HepG2 (cell line): Measurements from ENCODE around the gene MGA. TPM values are rescaled to one million over a fixed set of nuclear protein-coding genes. Genes with fewer than 3 reads are reported as not detected.

Experiments used
- ATAC-seq: fragments of 200-7000 bp; cut with Tn5 transposase; 3 replicates; pipeline ENCODE4 v1.9.1; 2020; ENCODE audit warnings: mild to moderate bottlenecking, moderate library complexity
- BruUV-seq: library from RNA; stranded (reverse); fragments of 400-500 nt; replicated peaks from 2 replicates; lab custom pipeline; 2021; lab: Mats Ljungman, UMichigan
- CTCF ChIA-PET: fragments of 300-600 bp; formaldehyde crosslinking; extraction: SDS; loops from one replicate; lab custom pipeline; 2021; ENCODE audit warnings: low total read pairs, inconsistent platforms, low intra/inter-chr PET ratio; lab: Yijun Ruan, JAX
- POLR2A ChIA-PET: fragments of 350-600 bp; sonication (Branson Sonifier 250); formaldehyde crosslinking; loops from one replicate; lab custom pipeline; 2020; ENCODE audit warnings: antibody characterized with exemption, inconsistent platforms; lab: Yijun Ruan, JAX
- DNase-seq: peaks from one replicate; pipeline ENCODE4 v3.0.0-alpha.2; 2015; ENCODE audit warnings: low spot score
- FAIRE-seq: peaks from 3 replicates; lab custom pipeline; 2011; peaks lifted over from hg19 to GRCh38; lab: Jason Lieb, UNC
- H2AFZ ChIP-seq: one replicate; pipeline ENCODE4 v1.6.1; 2011; ENCODE audit warnings: low read length, inconsistent platforms
- H3K27ac ChIP-seq: fragments of 300-600 bp; 3 replicates; pipeline ENCODE4 v1.8.0; 2011; ENCODE audit warnings: mixed run types, mild to moderate bottlenecking, mixed read lengths, low read length, inconsistent platforms; ENCODE audit not compliant: insufficient read depth; ENCODE audit errors: extremely low read length
- H3K27me3 ChIP-seq, 2 experiments: fragments of 200-600 bp in 1 of 2; 2 replicates in 1 of 2; 3 replicates in 1 of 2; pipeline versions ENCODE4 v1.6.0 to v1.8.0; 2011; ENCODE audit warnings: low read length in 2 of 2, mild to moderate bottlenecking in 2 of 2, moderate library complexity in 2 of 2, inconsistent platforms in 1 of 2; ENCODE audit not compliant: insufficient read depth in 2 of 2, control insufficient read depth in 1 of 2
- H3K36me3 ChIP-seq, 2 experiments: fragments of 200-600 bp in 1 of 2; replicated peaks in 1 of 2; 2 replicates in 1 of 2; 3 replicates in 1 of 2; pipeline versions ENCODE4 v1.5.1 to v1.8.0; 2011; ENCODE audit warnings: low read length in 2 of 2, inconsistent platforms in 1 of 2; ENCODE audit not compliant: insufficient read depth in 2 of 2, control insufficient read depth in 1 of 2
- H3K4me1 ChIP-seq: 2 replicates; pipeline ENCODE4 v1.5.1; 2012; ENCODE audit warnings: low read length, inconsistent platforms; ENCODE audit not compliant: insufficient read depth
- H3K4me2 ChIP-seq: 2 replicates; pipeline ENCODE4 v1.6.0; 2011; ENCODE audit warnings: low read depth, low read length, inconsistent platforms
- H3K4me3 ChIP-seq, 3 experiments: fragments of 200-600 bp in 1 of 3; sonication (generic), shearing (Covaris generic) in 1 of 3; replicated peaks in 1 of 3; 2 replicates each; pipeline ENCODE4 v1.5.1; 2011 to 2016; ENCODE audit warnings: low read length in 3 of 3, inconsistent platforms in 2 of 3, low read depth in 2 of 3, mild to moderate bottlenecking in 2 of 3, control low read depth in 1 of 3, mixed read lengths in 1 of 3; ENCODE audit not compliant: insufficient read depth in 1 of 3
- H3K79me2 ChIP-seq: one replicate; pipeline ENCODE4 v1.6.1; 2011; ENCODE audit warnings: low read length, inconsistent platforms; ENCODE audit not compliant: insufficient read depth
- H3K9ac ChIP-seq: 2 replicates; pipeline ENCODE4 v1.6.0; 2011; ENCODE audit warnings: mild to moderate bottlenecking, low read depth, low read length, inconsistent platforms; ENCODE audit not compliant: insufficient read depth
- H3K9me3 ChIP-seq: 2 replicates; pipeline ENCODE4 v1.5.1; 2012; ENCODE audit warnings: mild to moderate bottlenecking, low read length
- H4K20me1 ChIP-seq: 2 replicates; pipeline ENCODE4 v1.6.0; 2011; ENCODE audit warnings: inconsistent platforms, mild to moderate bottlenecking, low read length, moderate library complexity; ENCODE audit not compliant: insufficient read depth
- TBX2 ChIP-seq: sonication (generic); formaldehyde crosslinking; IDR thresholded peaks from 2 replicates; pipeline ENCODE4 v1.5.0; 2020; ENCODE audit warnings: missing genetic modification reagents, mild to moderate bottlenecking, borderline replicate concordance
- WGBS: methylation state at CpG from one replicate; pipeline ENCODE4 v1.1.6; 2017; ENCODE audit warnings: low lambda C conversion rate; 5-methylcytosine and 5-hydroxymethylcytosine counted together
- in situ Hi-C: cut with HindIII; loops from 2 replicates; pipeline ENCODE4 v1.10.0; 2017; ENCODE audit warnings: low pct_unique_long_range_greater_than_20kb; ENCODE audit not compliant: extremely low pct_ligation_motif_present
- intact Hi-C: fragments of 100-400 bp; cut with micrococcal nuclease; formaldehyde crosslinking; loops from one replicate; pipeline ENCODE4 v1.10.0; 2022; ENCODE audit not compliant: unreplicated experiment
- microRNA counts: library from miRNA; unstranded; fragments of <30 nt; microRNA quantifications from one replicate; lab custom pipeline; 2015
- microRNA-seq: library from miRNA; unstranded; fragments of <30 nt; microRNA quantifications from one replicate; pipeline ENCODE4, GENCODE V29; 2020
- polyA plus RNA-seq, 8 experiments: library from polyadenylated mRNA; depleted of rRNA in 3 of 8; stranded (reverse) in 7 of 8; unstranded in 1 of 8; fragments of >200 nt; fragmentation: Illumina TruSeq in 4 of 8; extraction: Trizol in 4 of 8; gene quantifications; 2 replicates each; pipeline versions ENCODE4 v1.2.1 to v1.2.3, GENCODE V29; 2011 to 2016; ENCODE audit warnings: low read depth in 4 of 8, missing spikeins in 1 of 8, mixed read lengths in 1 of 8; ENCODE audit not compliant: insufficient read depth in 1 of 8
- small RNA-seq, 3 experiments: library from RNA; depleted of rRNA; stranded (forward); fragments of <200 nt; gene quantifications; one replicate each; pipeline ENCODE3, GENCODE V24; 2012; ENCODE audit warnings: low read depth in 2 of 3, low replicate concordance in 1 of 3; ENCODE audit not compliant: insufficient read length in 3 of 3, insufficient read depth in 2 of 3
- total RNA-seq, 5 experiments: library from RNA; depleted of rRNA; stranded (reverse); fragments of >200 nt; fragmentation: Illumina TruSeq; extraction: Trizol; gene quantifications; 2 replicates each; pipeline ENCODE4 v1.2.3, GENCODE V29; 2016; ENCODE audit warnings: low read depth in 1 of 5
- TF ChIP-seq, protein P1 (sequence below): sonication (generic); formaldehyde crosslinking; IDR thresholded peaks from 2 replicates; pipeline ENCODE4 v1.4.0; 2020; ENCODE audit warnings: missing genetic modification reagents

The MGA gene
- total and polyA plus RNA-seq, 2 of the 13 experiments (the other 11 are each of a cell fraction or from before 2014, with no cell fraction given), result 5.3 to 59.0 TPM

DNA sequence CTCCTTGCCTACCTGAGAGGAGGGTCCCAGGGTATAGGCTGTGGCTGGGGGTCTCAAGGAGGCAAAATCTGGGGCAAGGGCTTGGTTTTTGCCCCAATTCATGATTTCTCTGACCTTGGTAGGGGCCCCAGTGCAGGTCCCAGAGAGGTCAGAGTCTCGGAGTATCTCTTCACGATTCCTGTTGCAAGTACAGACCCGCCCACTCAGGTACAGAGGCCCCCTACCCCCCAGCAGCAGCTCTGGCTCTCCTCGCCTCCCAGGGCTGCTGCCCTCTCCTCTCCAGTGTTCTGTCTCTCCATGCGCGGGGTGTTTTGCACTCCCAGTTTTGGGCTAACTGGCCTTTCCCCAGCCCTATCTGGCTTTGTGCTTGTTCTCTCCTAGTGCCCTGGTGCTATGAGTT is 162.3 kb downstream of the MGA start:
- POLR2A ChIA-PET, result no interaction called here
- TF ChIP-seq, protein P1, sequence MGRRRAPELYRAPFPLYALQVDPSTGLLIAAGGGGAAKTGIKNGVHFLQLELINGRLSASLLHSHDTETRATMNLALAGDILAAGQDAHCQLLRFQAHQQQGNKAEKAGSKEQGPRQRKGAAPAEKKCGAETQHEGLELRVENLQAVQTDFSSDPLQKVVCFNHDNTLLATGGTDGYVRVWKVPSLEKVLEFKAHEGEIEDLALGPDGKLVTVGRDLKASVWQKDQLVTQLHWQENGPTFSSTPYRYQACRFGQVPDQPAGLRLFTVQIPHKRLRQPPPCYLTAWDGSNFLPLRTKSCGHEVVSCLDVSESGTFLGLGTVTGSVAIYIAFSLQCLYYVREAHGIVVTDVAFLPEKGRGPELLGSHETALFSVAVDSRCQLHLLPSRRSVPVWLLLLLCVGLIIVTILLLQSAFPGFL (CRISPR knock-in tag), result no peak
- no peak for TF ChIP-seq TBX2 (CRISPR knock-in tag)
- TF ChIP-seq, all 625 proteins: peak for 0
- Histone ChIP-seq H4K20me1 (no peaks in the 10 kb centered on the region), H2AFZ (no peak overlapping the region), H3K27me3 (no peaks in the 10 kb centered on the region), H3K4me3 (no peak overlapping the region), H3K36me3 (peaks cover 3 to 21% of the 10 kb centered on the region in 2 experiments; a peak in 4 of 5 replicates), H3K79me2 (no peaks in the 10 kb centered on the region), H3K4me2 (no peak overlapping the region), H3K9ac (no peak overlapping the region), H3K27ac (no peak overlapping the region), H3K4me1 (no peaks in the 10 kb centered on the region), H3K9me3 (no peaks in the 10 kb centered on the region)
- CTCF ChIA-PET, result no interaction called here
- WGBS, result 91% methylated on average over 4 of the region's 6 CpGs
- DNase-seq, result no peak
- BruUV-seq, result no TSS peak
- no peak for FAIRE-seq
- intact Hi-C loops (no loop called here), in situ Hi-C loops (no loop called here)
- ATAC-seq, result no peak

MicroRNAs within 50 kb of the gene (microRNA counts, 767-probe panel; counts per million panel counts)
- microRNA hsa-miR-626 (lab: Ali Mortazavi, UCI), result not detected

Small RNA genes lying within 50 kb of the gene (microRNA-seq; reads per million reads assigned to microRNA genes)
- not detected for gene MIR626

Small RNA genes lying within 50 kb of the gene (small RNA-seq; reads per million reads assigned to genes)
- 0 reads per million in 3 experiments for gene MIR626

Other genes starting within 250 kb of the MGA start
- 17.9 and 22.0 TPM in 2 replicates for gene RTF1, start 243.3 kb upstream of the MGA start, total RNA-seq (2016; rRNA removed; fragmentation: Illumina TruSeq; extraction: Trizol)
- 13.6 and 13.9 TPM in 2 replicates for gene RTF1, start 243.3 kb upstream of the MGA start, polyA plus RNA-seq (2011; rRNA removed)
- gene ITPKA, start 166.5 kb upstream of the MGA start, total RNA-seq (2016; rRNA removed; fragmentation: Illumina TruSeq; extraction: Trizol), result 29.7 and 41.3 TPM in 2 replicates
- 13.2 and 16.4 TPM in 2 replicates for gene ITPKA, start 166.5 kb upstream of the MGA start, polyA plus RNA-seq (2011; rRNA removed)
- not detected in 2 replicates for gene LTK, start 146.6 kb upstream of the MGA start, total RNA-seq (2016; rRNA removed; fragmentation: Illumina TruSeq; extraction: Trizol)
- gene LTK, start 146.6 kb upstream of the MGA start, polyA plus RNA-seq (2011; rRNA removed), result 0.01 and 0.05 TPM in 2 replicates
- 20.6 and 28.1 TPM in 2 replicates for gene RPAP1, start 116.1 kb upstream of the MGA start, total RNA-seq (2016; rRNA removed; fragmentation: Illumina TruSeq; extraction: Trizol)
- 15.1 and 16.2 TPM in 2 replicates for gene RPAP1, start 116.1 kb upstream of the MGA start, polyA plus RNA-seq (2011; rRNA removed)
- gene TYRO3, start 101.2 kb upstream of the MGA start, total RNA-seq (2016; rRNA removed; fragmentation: Illumina TruSeq; extraction: Trizol), result 12.4 and 24.0 TPM in 2 replicates
- 43.6 and 48.0 TPM in 2 replicates for gene TYRO3, start 101.2 kb upstream of the MGA start, polyA plus RNA-seq (2011; rRNA removed)
- gene MAPKBP1, start 114.1 kb downstream of the MGA start, total RNA-seq (2016; rRNA removed; fragmentation: Illumina TruSeq; extraction: Trizol), result 3.9 and 7.3 TPM in 2 replicates
- gene MAPKBP1, start 114.1 kb downstream of the MGA start, polyA plus RNA-seq (2011; rRNA removed), result 3.0 and 4.7 TPM in 2 replicates
- gene JMJD7, start 167.7 kb downstream of the MGA start, total RNA-seq (2016; rRNA removed; fragmentation: Illumina TruSeq; extraction: Trizol), result 5.4 and 7.1 TPM in 2 replicates
- gene JMJD7, start 167.7 kb downstream of the MGA start, polyA plus RNA-seq (2011; rRNA removed), result 6.4 and 7.2 TPM in 2 replicates
- gene PLA2G4B, start 178.4 kb downstream of the MGA start, total RNA-seq (2016; rRNA removed; fragmentation: Illumina TruSeq; extraction: Trizol), result 0.55 and 5.1 TPM in 2 replicates
- gene PLA2G4B, start 178.4 kb downstream of the MGA start, polyA plus RNA-seq (2011; rRNA removed), result 8.0 and 10.2 TPM in 2 replicates
- 0.01 and 0.07 TPM in 2 replicates for gene SPTBN5, start 233.6 kb downstream of the MGA start, total RNA-seq (2016; rRNA removed; fragmentation: Illumina TruSeq; extraction: Trizol)
- gene SPTBN5, start 233.6 kb downstream of the MGA start, polyA plus RNA-seq (2011; rRNA removed), result 0.01 and 0.03 TPM in 2 replicates